Measurements from ENCODE around the gene NOTCH3. TPM values are rescaled to one million over a fixed set of nuclear protein-coding genes. Genes with fewer than 3 reads are reported as not detected.

NOTCH3 gene
- total and polyA plus RNA-seq, 2 of the 8 experiments (the other 6 are each of a cell fraction or from before 2014, with no cell fraction given) = 37.5 to 107 TPM

GRCh38 chr19:15218501-15218900 is 17.7 kb upstream of the NOTCH3 start:
- no peak overlapping the region for H3K18ac ChIP-seq (ENCODE audit: extremely low read depth, low read length)
- no peak overlapping the region for H2BK120ac ChIP-seq (replicated peaks; ENCODE audit: low read depth, low read length)
- H4K8ac ChIP-seq (ENCODE audit: extremely low read depth, insufficient read depth, low read length) = no peak overlapping the region
- no peak overlapping the region for H2BK12ac ChIP-seq (ENCODE audit: low read depth, low read length)
- DNase-seq (ENCODE audit: low read depth in 1 of 2, low spot score in 2 of 2) = no peak
- no peak overlapping the region for H2AK5ac ChIP-seq (ENCODE audit: low read depth, low read length)
- H3K9ac ChIP-seq (replicated peaks in 1 of 4; ENCODE audit: extremely low read depth in 1 of 4, low read depth in 3 of 4, low read length in 3 of 4) = no peak overlapping the region
- ChIA-PET CTCF (ENCODE audit: partially characterized antibody) (interaction anchor here (0.6 to 2.2 kb wide), 4 partner anchors 13 to 1123 kb away, joined by 3 to 9 read pairs (median 4); partner anchors contain the start of gene EPHX3), POLR2A (ENCODE audit: partially characterized antibody) (interaction anchor here (0.6 to 5.3 kb wide), 4 partner anchors 19 to 113 kb away, joined by 3 to 36 read pairs (median 4); partner anchors contain the start of gene NOTCH3)
- no peak overlapping the region for H3K4me2 ChIP-seq (ENCODE audit: insufficient read depth in 1 of 2, low read depth in 2 of 2, low read length in 2 of 2)
- no peak overlapping the region for H2BK5ac ChIP-seq (ENCODE audit: low read depth, low read length)
- no peaks in the 10 kb centered on the region for H4K20me1 ChIP-seq (replicated peaks in 1 of 2; ENCODE audit: control insufficient read depth in 1 of 2, insufficient read depth in 2 of 2, low read length in 2 of 2)
- H3K4ac ChIP-seq (replicated peaks; ENCODE audit: insufficient read length, low read depth, low read length) = no peak overlapping the region
- H3K79me2 ChIP-seq (ENCODE audit: control insufficient read depth in 1 of 2, insufficient read depth in 2 of 2, low read length in 2 of 2) = no peaks in the 10 kb centered on the region
- no peak overlapping the region for H3K27ac ChIP-seq (ENCODE audit: low read depth, low read length)
- no peak overlapping the region for H2AFZ ChIP-seq (ENCODE audit: low read length)
- no peak overlapping the region for H3K14ac ChIP-seq (ENCODE audit: insufficient read length)
- no peak overlapping the region for H2BK15ac ChIP-seq (ENCODE audit: low read length)
- H4K91ac ChIP-seq (replicated peaks; ENCODE audit: insufficient read length, low read length) = no peak overlapping the region
- no peaks in the 10 kb centered on the region for H3K9me3 ChIP-seq (ENCODE audit: insufficient read depth in 2 of 2, low read depth in 1 of 2, low read length in 1 of 2)
- H3K4me3 ChIP-seq (ENCODE audit: extremely low read depth in 1 of 4, insufficient read depth in 2 of 4, low read depth in 3 of 4, low read length in 4 of 4) = no peak overlapping the region
- H4K5ac ChIP-seq (ENCODE audit: insufficient read length, low read depth, low read length) = no peak overlapping the region
- FAIRE-seq = no peak
- TF ChIP-seq BCL11A (IDR thresholded peaks at IDR 0.05; ENCODE audit: low read depth in 2 of 2, low read length in 2 of 2) (no peak), KDM4A (IDR thresholded peaks at IDR 0.05; ENCODE audit: low read depth, low read length, severe bottlenecking) (no peak), RFX5 (IDR thresholded peaks at IDR 0.05; ENCODE audit: borderline replicate concordance, low read depth, low read length) (no peak), YY1 (IDR thresholded peaks at IDR 0.05; ENCODE audit: low read depth, low read length) (no peak), RXRA (IDR thresholded peaks at IDR 0.05; ENCODE audit: insufficient read depth, low read depth, low read length) (no peak), CTBP2 (IDR thresholded peaks at IDR 0.05; ENCODE audit: borderline replicate concordance, insufficient read depth, insufficient read length, low read length) (no peak)
- peaks cover 9% of the 10 kb centered on the region for H3K23me2 ChIP-seq (ENCODE audit: low read depth, low read length)
- H3K4me1 ChIP-seq (replicated peaks in 1 of 4; ENCODE audit: control insufficient read depth in 3 of 4, insufficient read depth in 4 of 4, low read length in 3 of 4) = no peaks in the 10 kb centered on the region; a peak in 3 of 7 replicates
- no peaks in the 10 kb centered on the region for H3K79me1 ChIP-seq (ENCODE audit: low read depth, low read length)
- H3K56ac ChIP-seq (replicated peaks; ENCODE audit: insufficient read length, low read depth, low read length) = no peak overlapping the region
- H3K23ac ChIP-seq (ENCODE audit: insufficient read length) = no peak overlapping the region
- no peaks in the 10 kb centered on the region for H3K27me3 ChIP-seq (replicated peaks in 1 of 4; ENCODE audit: control insufficient read depth in 3 of 4, extremely low read depth in 1 of 4, insufficient read depth in 3 of 4, low read length in 3 of 4)
- no peak overlapping the region for H2BK20ac ChIP-seq (ENCODE audit: low read length)
- WGBS, 2 experiments (ENCODE audit: extremely low coverage in 1 of 2, insufficient coverage in 1 of 2, insufficient read length in 1 of 2, insufficient replicate concordance in 2 of 2, low coverage in 1 of 2, low lambda C conversion rate in 2 of 2, missing lambda C conversion rate in 1 of 2) = 90% methylated on average over 7 of the region's 7 CpGs; no CpG with 5 or more reads in 1 of the 2 experiments
- no peaks in the 10 kb centered on the region for H3K36me3 ChIP-seq (ENCODE audit: control insufficient read depth in 2 of 4, insufficient read depth in 4 of 4, low read length in 3 of 4)

Measured in H1 (cell line).